ENCODE results near the gene STAB2. TPM values are rescaled to one million over a fixed set of nuclear protein-coding genes. Genes with fewer than 3 reads are reported as not detected.

The STAB2 gene
- polyA plus RNA-seq (2012; ENCODE audit: insufficient read length, low read depth) = not detected

- no peak for TF ChIP-seq FOXP2 (optimal IDR thresholded peaks at IDR 0.05; ENCODE audit: borderline replicate concordance, extremely low read depth, extremely low read length, insufficient read depth)
- no peak for TF ChIP-seq REST (IDR thresholded peaks at IDR 0.05; ENCODE audit: insufficient read depth in 1 of 2, low read depth in 2 of 2, low read length in 2 of 2)
These were observed at the start of gene STAB2 for GRCh38 chr12:103586791-103587370. Gene STAB2, plus strand, starts transcription at chr12:103587273. Its CDS starts 204 bp downstream, at chr12:103587477.

- TF ChIP-seq REST (IDR thresholded peaks at IDR 0.05; ENCODE audit: insufficient read depth in 1 of 2, low read depth in 2 of 2, low read length in 2 of 2) = no peak
- no peak for TF ChIP-seq FOXP2 (optimal IDR thresholded peaks at IDR 0.05; ENCODE audit: borderline replicate concordance, extremely low read depth, extremely low read length, insufficient read depth)
- no peak for TF ChIP-seq POLR2AphosphoS5 (IDR thresholded peaks at IDR 0.05; ENCODE audit: low read depth, low read length)
- no peak for TF ChIP-seq SIN3A (IDR thresholded peaks at IDR 0.05; ENCODE audit: borderline replicate concordance, insufficient read depth, low read length)
- TF ChIP-seq TAF1 (IDR thresholded peaks at IDR 0.05; ENCODE audit: borderline replicate concordance, insufficient read depth, low read length) = no peak
These were observed 48.7 kb upstream of the STAB2 start for GRCh38 chr12:103538397-103538796.

GRCh38 chr12:103540319-103540718, 46.8 kb upstream of the STAB2 start:
- TF ChIP-seq FOXP2 (optimal IDR thresholded peaks at IDR 0.05; ENCODE audit: borderline replicate concordance, extremely low read depth, extremely low read length, insufficient read depth) (no peak), TAF1 (IDR thresholded peaks at IDR 0.05; ENCODE audit: borderline replicate concordance, insufficient read depth, low read length) (no peak), SIN3A (IDR thresholded peaks at IDR 0.05; ENCODE audit: borderline replicate concordance, insufficient read depth, low read length) (no peak), REST (IDR thresholded peaks at IDR 0.05; ENCODE audit: insufficient read depth in 1 of 2, low read depth in 2 of 2, low read length in 2 of 2) (no peak), POLR2AphosphoS5 (IDR thresholded peaks at IDR 0.05; ENCODE audit: low read depth, low read length) (no peak)

GRCh38 chr12:103542078-103542477, 45.0 kb upstream of the STAB2 start:
- TF ChIP-seq POLR2AphosphoS5 (IDR thresholded peaks at IDR 0.05; ENCODE audit: low read depth, low read length) (no peak), SIN3A (IDR thresholded peaks at IDR 0.05; ENCODE audit: borderline replicate concordance, insufficient read depth, low read length) (no peak), REST (IDR thresholded peaks at IDR 0.05; ENCODE audit: insufficient read depth in 1 of 2, low read depth in 2 of 2, low read length in 2 of 2) (no peak), FOXP2 (optimal IDR thresholded peaks at IDR 0.05; ENCODE audit: borderline replicate concordance, extremely low read depth, extremely low read length, insufficient read depth) (no peak), TAF1 (IDR thresholded peaks at IDR 0.05; ENCODE audit: borderline replicate concordance, insufficient read depth, low read length) (no peak)

GRCh38 chr12:103546959-103547358, 40.1 kb upstream of the STAB2 start:
- TF ChIP-seq FOXP2 (optimal IDR thresholded peaks at IDR 0.05; ENCODE audit: borderline replicate concordance, extremely low read depth, extremely low read length, insufficient read depth) (no peak), REST (IDR thresholded peaks at IDR 0.05; ENCODE audit: insufficient read depth in 1 of 2, low read depth in 2 of 2, low read length in 2 of 2) (no peak), POLR2AphosphoS5 (IDR thresholded peaks at IDR 0.05; ENCODE audit: low read depth, low read length) (no peak), TAF1 (IDR thresholded peaks at IDR 0.05; ENCODE audit: borderline replicate concordance, insufficient read depth, low read length) (no peak), SIN3A (IDR thresholded peaks at IDR 0.05; ENCODE audit: borderline replicate concordance, insufficient read depth, low read length) (no peak)
